ENCODE measurements around the gene ISG15.

The ISG15 gene

DNA sequence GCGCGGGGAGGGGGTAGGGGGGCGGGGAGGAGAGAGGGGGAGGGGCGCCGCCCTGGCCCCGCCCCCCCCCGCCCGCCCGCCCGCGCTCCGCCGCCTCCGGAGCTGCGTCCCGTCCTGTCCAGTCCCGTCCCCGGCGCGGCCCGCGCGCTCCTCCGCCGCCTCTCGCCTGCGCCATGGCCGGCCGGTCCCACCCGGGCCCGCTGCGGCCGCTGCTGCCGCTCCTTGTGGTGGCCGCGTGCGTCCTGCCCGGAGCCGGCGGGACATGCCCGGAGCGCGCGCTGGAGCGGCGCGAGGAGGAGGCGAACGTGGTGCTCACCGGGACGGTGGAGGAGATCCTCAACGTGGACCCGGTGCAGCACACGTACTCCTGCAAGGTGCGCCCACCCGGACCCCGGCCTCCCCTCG, 6.7 kb downstream of the ISG15 start, which contains the start of gene AGRN:
Gene AGRN (plus strand): TSS at position 121 of the 405 bp plus-strand sequence. CDS start 53 bp downstream, at position 174.
- TF ChIP-seq NFRKB (IDR thresholded peaks at IDR 0.05) = no peak
- TF ChIP-seq CTBP1 (IDR thresholded peaks at IDR 0.05; ENCODE audit: borderline replicate concordance) = no peak
- TF ChIP-seq SUZ12 (IDR thresholded peaks at IDR 0.05) = no peak
- TF ChIP-seq LEF1 (IDR thresholded peaks at IDR 0.05; ENCODE audit: borderline replicate concordance) = no peak
- TF ChIP-seq ZNF384 (IDR thresholded peaks at IDR 0.05) = no peak
- DNase-seq (ENCODE audit: extremely low spot score) = peak; percentile 72
- POLR2A ChIA-PET = interaction anchor here (1.0 to 1.4 kb wide), 4 partner anchors 13 to 37 kb away, joined by 3 to 6 read pairs (median 4); partner anchors contain the start of gene HES4
- CTCF ChIA-PET = interaction anchor here (1.0 kb wide), 1 partner anchor 44 kb away, joined by 6 read pairs; no protein-coding TSS in a partner anchor

GRCh38 chr1:1020415-1021009, 7.2 kb downstream of the ISG15 start:
- CTCF ChIA-PET = no interaction called here
- no peak for TF ChIP-seq CTBP1 (IDR thresholded peaks at IDR 0.05; ENCODE audit: borderline replicate concordance)
- no peak for TF ChIP-seq ELF4 (IDR thresholded peaks at IDR 0.05)
- no peak for TF ChIP-seq TARDBP (IDR thresholded peaks at IDR 0.05)
- no peak for DNase-seq (ENCODE audit: extremely low spot score)
- POLR2A ChIA-PET = no interaction called here

DNA sequence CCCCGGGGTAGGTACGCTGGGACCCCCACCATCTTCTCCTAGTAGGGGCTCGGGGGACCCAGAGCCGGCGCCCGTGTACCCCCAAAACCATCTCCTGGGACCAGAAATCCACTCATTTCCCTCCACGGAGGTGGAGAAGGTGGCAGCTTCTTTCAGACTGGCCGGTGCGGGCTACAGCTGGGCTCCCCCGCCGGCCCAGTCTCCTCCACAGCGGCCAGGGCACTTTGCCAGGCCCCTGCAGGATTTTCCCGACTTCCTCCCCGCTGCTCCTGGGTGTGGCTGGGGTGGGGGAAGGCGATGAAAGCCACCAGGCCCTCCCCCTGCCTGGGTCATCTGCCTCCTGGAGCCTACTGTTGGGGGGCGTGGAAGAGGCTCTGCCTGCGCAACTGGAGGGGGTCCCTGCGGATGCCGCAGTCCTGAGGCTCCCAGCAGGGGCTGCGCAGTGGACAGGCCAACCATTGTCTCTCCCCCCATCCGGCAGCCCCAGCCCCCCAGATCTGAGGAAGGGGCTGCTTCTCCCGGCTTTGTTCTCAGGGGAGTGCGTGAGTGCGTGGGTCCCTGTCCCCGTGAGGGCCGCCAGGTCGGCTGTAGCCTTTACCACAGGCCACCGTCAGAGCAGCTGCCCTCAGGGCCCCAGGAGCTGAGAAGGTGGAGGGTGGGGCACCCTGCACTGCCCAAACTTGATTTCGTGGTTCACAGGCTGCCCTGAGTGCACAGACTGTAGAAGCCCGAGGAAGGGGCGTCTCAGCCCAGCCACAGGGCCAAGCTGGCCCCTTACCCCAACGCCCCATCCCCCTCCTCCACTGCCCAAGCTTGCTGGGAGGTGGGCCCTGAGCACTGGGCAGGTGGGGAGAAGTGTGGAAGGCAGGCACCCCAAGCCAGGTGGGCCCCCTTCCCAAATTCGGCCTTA, 8.0 kb downstream of the ISG15 start:
- DNase-seq (ENCODE audit: extremely low spot score) = peak; percentile 35
- TF ChIP-seq BHLHE40 (IDR thresholded peaks at IDR 0.05; ENCODE audit: borderline replicate concordance) = no peak
- TF ChIP-seq, protein P1, sequence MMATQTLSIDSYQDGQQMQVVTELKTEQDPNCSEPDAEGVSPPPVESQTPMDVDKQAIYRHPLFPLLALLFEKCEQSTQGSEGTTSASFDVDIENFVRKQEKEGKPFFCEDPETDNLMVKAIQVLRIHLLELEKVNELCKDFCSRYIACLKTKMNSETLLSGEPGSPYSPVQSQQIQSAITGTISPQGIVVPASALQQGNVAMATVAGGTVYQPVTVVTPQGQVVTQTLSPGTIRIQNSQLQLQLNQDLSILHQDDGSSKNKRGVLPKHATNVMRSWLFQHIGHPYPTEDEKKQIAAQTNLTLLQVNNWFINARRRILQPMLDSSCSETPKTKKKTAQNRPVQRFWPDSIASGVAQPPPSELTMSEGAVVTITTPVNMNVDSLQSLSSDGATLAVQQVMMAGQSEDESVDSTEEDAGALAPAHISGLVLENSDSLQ (IDR thresholded peaks at IDR 0.05) = no peak
- TF ChIP-seq HDGF (IDR thresholded peaks at IDR 0.05; ENCODE audit: borderline replicate concordance) = no peak
- TF ChIP-seq NFRKB (IDR thresholded peaks at IDR 0.05) = no peak
- no peak for TF ChIP-seq FOXK2 (IDR thresholded peaks at IDR 0.05)
- TF ChIP-seq FOXM1 (IDR thresholded peaks at IDR 0.05; ENCODE audit: borderline replicate concordance) = no peak
- no peak for TF ChIP-seq ZNF384 (IDR thresholded peaks at IDR 0.05)
- no peak for TF ChIP-seq TARDBP (IDR thresholded peaks at IDR 0.05)
- no peak for TF ChIP-seq ARNT (IDR thresholded peaks at IDR 0.05)
- TF ChIP-seq FOXA1 (IDR thresholded peaks at IDR 0.05) = no peak
- TF ChIP-seq SUZ12 (IDR thresholded peaks at IDR 0.05) = no peak
- TF ChIP-seq L3MBTL2 (conservative IDR thresholded peaks at IDR 0.05) = no peak
- TF ChIP-seq CTBP1 (IDR thresholded peaks at IDR 0.05; ENCODE audit: borderline replicate concordance) = no peak
- no peak for TF ChIP-seq SP1 (IDR thresholded peaks at IDR 0.05)
- no peak for TF ChIP-seq LEF1 (IDR thresholded peaks at IDR 0.05; ENCODE audit: borderline replicate concordance)
- POLR2A ChIA-PET = interaction anchor here (0.9 kb wide), 1 partner anchor 17 kb away, joined by 3 read pairs; no protein-coding TSS in a partner anchor
- CTCF ChIA-PET = no interaction called here

GRCh38 chr1:1021920-1022259, 8.6 kb downstream of the ISG15 start:
- no peak for TF ChIP-seq HDGF (IDR thresholded peaks at IDR 0.05; ENCODE audit: borderline replicate concordance)
- TF ChIP-seq, protein P1 (IDR thresholded peaks at IDR 0.05) = no peak
- no peak for TF ChIP-seq TARDBP (IDR thresholded peaks at IDR 0.05)
- no peak for TF ChIP-seq BHLHE40 (IDR thresholded peaks at IDR 0.05; ENCODE audit: borderline replicate concordance)
- no peak for TF ChIP-seq ZNF384 (IDR thresholded peaks at IDR 0.05)
- no peak for TF ChIP-seq FOXM1 (IDR thresholded peaks at IDR 0.05; ENCODE audit: borderline replicate concordance)
- no peak for TF ChIP-seq SP1 (IDR thresholded peaks at IDR 0.05)
- no peak for TF ChIP-seq ELF4 (IDR thresholded peaks at IDR 0.05)
- no peak for TF ChIP-seq LEF1 (IDR thresholded peaks at IDR 0.05; ENCODE audit: borderline replicate concordance)
- no peak for TF ChIP-seq L3MBTL2 (conservative IDR thresholded peaks at IDR 0.05)
- no peak for TF ChIP-seq SUZ12 (IDR thresholded peaks at IDR 0.05)
- no peak for TF ChIP-seq FOXK2 (IDR thresholded peaks at IDR 0.05)
- no peak for TF ChIP-seq CTBP1 (IDR thresholded peaks at IDR 0.05; ENCODE audit: borderline replicate concordance)
- no peak for TF ChIP-seq FOXA1 (IDR thresholded peaks at IDR 0.05)
- TF ChIP-seq ARNT (IDR thresholded peaks at IDR 0.05) = no peak
- TF ChIP-seq NFRKB (IDR thresholded peaks at IDR 0.05) = no peak
- DNase-seq (ENCODE audit: extremely low spot score) = no peak
- CTCF ChIA-PET = no interaction called here
- POLR2A ChIA-PET = interaction anchor here (0.9 kb wide), 1 partner anchor 16 kb away, joined by 3 read pairs; no protein-coding TSS in a partner anchor

GRCh38 chr1:1022302-1023009, 9.2 kb downstream of the ISG15 start:
- TF ChIP-seq L3MBTL2 (conservative IDR thresholded peaks at IDR 0.05) = no peak
- TF ChIP-seq SUZ12 (IDR thresholded peaks at IDR 0.05) = no peak
- no peak for TF ChIP-seq FOXM1 (IDR thresholded peaks at IDR 0.05; ENCODE audit: borderline replicate concordance)
- TF ChIP-seq BHLHE40 (IDR thresholded peaks at IDR 0.05; ENCODE audit: borderline replicate concordance) = no peak
- TF ChIP-seq FOXA1 (IDR thresholded peaks at IDR 0.05) = no peak
- DNase-seq (ENCODE audit: extremely low spot score) = no peak
- POLR2A ChIA-PET = interaction anchor here (0.9 kb wide), 1 partner anchor 16 kb away, joined by 3 read pairs; no protein-coding TSS in a partner anchor
- CTCF ChIA-PET = interaction anchor here (0.6 kb wide), 1 partner anchor 42 kb away, joined by 4 read pairs; no protein-coding TSS in a partner anchor

- CTCF ChIA-PET = no interaction called here
- no peak for TF ChIP-seq SUZ12 (IDR thresholded peaks at IDR 0.05)
- no peak for TF ChIP-seq TARDBP (IDR thresholded peaks at IDR 0.05)
- no peak for TF ChIP-seq ELF4 (IDR thresholded peaks at IDR 0.05)
- TF ChIP-seq L3MBTL2 (conservative IDR thresholded peaks at IDR 0.05) = no peak
- no peak for TF ChIP-seq FOXM1 (IDR thresholded peaks at IDR 0.05; ENCODE audit: borderline replicate concordance)
- no peak for TF ChIP-seq HDGF (IDR thresholded peaks at IDR 0.05; ENCODE audit: borderline replicate concordance)
- no peak for TF ChIP-seq CTBP1 (IDR thresholded peaks at IDR 0.05; ENCODE audit: borderline replicate concordance)
- TF ChIP-seq LEF1 (IDR thresholded peaks at IDR 0.05; ENCODE audit: borderline replicate concordance) = no peak
- no peak for TF ChIP-seq FOXA1 (IDR thresholded peaks at IDR 0.05)
- no peak for TF ChIP-seq ARNT (IDR thresholded peaks at IDR 0.05)
- TF ChIP-seq BHLHE40 (IDR thresholded peaks at IDR 0.05; ENCODE audit: borderline replicate concordance) = no peak
- no peak for TF ChIP-seq FOXK2 (IDR thresholded peaks at IDR 0.05)
- no peak for DNase-seq (ENCODE audit: extremely low spot score)
- POLR2A ChIA-PET = interaction anchor here (0.7 to 1.2 kb wide), 2 partner anchors 36 to 250 kb away, joined by 3 read pairs; partner anchors contain the start of gene UBE2J2
Observed at GRCh38 chr1:1023700-1024099, 10.4 kb downstream of the ISG15 start.

Data from HEK293T (cell line).